HG03558 (cell line): ENCODE results near the gene KCNMB1.

Experiments used
- ATAC-seq: cut with Tn5 transposase; IDR thresholded peaks from one replicate; pipeline ENCODE4 v1.9.1; 2021; ENCODE audit warnings: moderate number of reproducible peaks; ENCODE audit not compliant: unreplicated experiment; ENCODE audit errors: extremely low read depth

KCNMB1 gene

GRCh38 chr5:170416526-170416925 is 27.4 kb upstream of the KCNMB1 start:
- ATAC-seq: no peak

DNA sequence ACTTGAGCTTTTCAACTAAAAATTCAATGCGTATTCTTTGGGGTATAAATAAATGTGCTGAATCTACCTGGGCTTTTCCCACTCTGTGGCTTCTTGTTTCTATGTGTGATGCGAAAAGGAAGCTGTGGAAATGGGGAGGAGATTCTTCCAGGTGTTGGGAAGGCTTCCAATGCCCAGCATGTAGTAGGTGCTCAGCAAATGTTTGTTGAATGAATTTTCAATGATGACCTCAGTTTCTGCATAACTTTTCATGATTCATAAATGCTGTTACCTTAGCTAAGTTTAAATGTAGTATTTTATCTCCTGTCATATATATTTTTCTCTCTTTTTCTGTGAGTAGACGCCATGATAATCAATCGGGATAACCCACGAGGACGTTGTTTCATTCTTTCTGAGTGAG is 25.6 kb upstream of the KCNMB1 start:
- no peak for ATAC-seq

GRCh38 chr5:170413897-170414296 is 24.7 kb upstream of the KCNMB1 start:
- ATAC-seq: no peak

GRCh38 chr5:170411100-170411499 is 21.9 kb upstream of the KCNMB1 start:
- ATAC-seq: no peak

GRCh38 chr5:170410401-170410800 is 21.2 kb upstream of the KCNMB1 start:
- ATAC-seq: no peak

DNA sequence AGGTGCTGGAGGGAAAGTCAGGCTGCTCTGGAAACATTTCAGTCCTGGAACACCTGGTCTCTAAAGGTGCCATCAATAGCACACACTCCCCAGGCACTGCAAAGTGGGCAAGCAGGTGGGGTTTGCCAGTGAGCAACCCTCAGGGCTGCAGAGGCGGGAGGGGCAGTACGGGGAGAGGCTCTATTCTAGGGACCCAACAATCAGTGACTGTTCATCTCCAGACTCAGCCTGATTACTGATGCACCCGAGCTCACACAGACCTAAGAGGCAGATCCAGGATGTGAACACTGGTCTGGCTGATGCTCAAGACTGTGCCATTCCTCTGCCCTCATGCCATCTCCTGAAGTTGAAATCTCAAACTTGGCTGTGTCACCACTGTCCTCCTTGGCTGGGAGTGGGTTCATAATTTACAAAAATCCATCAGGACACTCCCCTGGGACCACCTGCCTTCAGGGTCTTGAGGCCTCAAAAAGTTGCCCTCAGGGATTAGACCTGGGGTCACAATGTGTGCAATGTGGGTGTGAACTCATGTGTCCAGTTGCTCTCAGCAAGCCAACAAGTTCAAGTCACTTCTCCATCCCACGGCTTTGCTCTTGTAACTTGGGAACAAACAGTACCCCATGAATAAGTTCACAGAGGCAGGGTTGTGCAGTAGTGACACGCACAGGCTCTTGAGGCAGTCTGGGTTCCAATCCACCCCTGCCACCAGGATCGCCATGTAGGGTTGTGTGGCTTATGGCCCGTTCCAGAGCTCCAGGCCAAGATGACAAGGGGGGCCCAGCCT is 19.9 kb upstream of the KCNMB1 start:
- ATAC-seq: no peak

DNA sequence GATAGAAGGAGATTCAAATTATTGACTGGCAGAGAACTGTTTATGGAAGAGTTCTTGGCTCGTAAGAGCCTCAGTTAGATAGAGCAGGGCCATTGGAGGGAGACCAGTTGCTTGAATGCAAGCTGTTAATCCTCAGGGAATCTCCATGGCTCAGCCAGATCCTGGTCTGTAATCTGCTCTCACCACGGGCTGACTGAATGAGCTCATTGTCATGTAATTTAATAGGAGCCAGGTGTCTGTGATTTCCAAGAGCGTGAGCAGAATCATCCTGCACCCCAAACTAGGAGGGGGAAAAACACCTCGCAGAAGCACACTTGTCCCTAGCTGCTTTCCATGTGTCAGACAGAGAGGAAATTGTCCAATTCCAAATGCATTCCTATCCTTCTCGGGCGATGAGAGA is 19.1 kb upstream of the KCNMB1 start:
- no peak for ATAC-seq

- ATAC-seq: no peak
Observed at GRCh38 chr5:170407062-170407461, 17.9 kb upstream of the KCNMB1 start.

DNA sequence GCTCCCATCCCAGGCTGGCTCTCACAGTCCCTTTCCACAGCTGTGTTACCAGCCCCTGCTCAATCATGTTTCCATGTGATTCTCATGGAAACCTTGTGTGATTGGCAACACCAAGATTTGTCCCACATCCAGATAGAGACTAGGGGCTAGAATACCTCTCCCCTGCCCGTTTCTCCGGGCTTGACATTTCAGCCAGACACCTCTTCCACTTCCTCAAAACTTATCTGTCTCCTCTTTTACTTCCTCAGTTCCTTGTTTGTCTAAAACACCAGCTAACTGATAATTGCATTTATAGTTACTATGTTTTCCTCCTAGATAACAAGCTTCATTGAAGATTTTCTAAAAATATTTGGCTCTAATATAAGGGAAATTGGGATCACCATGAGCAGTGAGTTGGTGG is 16.6 kb upstream of the KCNMB1 start:
- ATAC-seq: no peak

GRCh38 chr5:170404398-170404797 is 15.2 kb upstream of the KCNMB1 start:
- no peak for ATAC-seq

- ATAC-seq: no peak
Observed at GRCh38 chr5:170403675-170404074, 14.5 kb upstream of the KCNMB1 start.

- no peak for ATAC-seq
Observed at GRCh38 chr5:170402508-170402907, 13.3 kb upstream of the KCNMB1 start.

GRCh38 chr5:170397059-170397458 is 7.9 kb upstream of the KCNMB1 start:
- ATAC-seq: no peak

GRCh38 chr5:170393958-170394357 is 4.8 kb upstream of the KCNMB1 start:
- ATAC-seq: no peak

DNA sequence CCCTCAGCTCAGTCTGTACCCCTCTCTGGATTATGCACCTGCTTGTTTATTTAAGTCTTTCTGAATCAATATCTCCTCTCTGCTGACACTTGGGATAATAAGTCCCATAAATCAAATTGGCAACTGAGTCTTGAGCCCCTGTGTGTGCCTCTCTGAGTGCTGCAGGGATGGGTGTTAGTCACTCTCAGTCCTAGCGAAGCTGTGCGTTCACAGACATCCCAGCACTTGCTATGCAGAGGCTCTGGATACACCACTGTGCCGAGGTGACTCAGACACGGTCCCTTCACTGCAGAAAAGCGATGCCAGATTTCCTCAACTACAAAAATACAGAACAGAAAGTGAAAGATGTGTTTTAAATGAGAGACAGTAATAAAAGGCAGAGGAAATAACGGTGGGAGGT is 4.1 kb upstream of the KCNMB1 start:
- no peak for ATAC-seq

DNA sequence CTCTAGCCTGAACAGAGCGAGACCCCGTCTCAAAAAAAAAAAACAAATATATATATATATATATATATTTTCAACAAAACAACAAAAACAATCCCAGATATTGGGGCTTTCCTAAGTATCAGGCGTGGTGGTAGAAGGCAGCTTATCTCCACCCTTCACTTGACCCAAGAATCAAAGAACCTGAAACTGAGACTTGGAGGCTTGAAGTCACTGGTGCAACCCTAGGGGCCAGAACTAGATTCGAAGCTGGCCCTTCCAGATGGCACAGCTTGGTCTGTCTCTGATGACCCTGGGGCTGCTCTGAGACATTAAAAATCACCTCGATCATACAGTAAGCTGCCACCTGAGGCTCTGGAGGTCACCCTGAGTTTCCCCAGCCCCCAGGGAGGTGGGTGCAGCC is 1.3 kb upstream of the KCNMB1 start:
- ATAC-seq: no peak

GRCh38 chr5:170389550-170389892 is 354 bp upstream of the KCNMB1 start:
- ATAC-seq: no peak

- ATAC-seq: no peak
Observed at GRCh38 chr5:170387775-170388639, 1.2 kb downstream of the KCNMB1 start.

DNA sequence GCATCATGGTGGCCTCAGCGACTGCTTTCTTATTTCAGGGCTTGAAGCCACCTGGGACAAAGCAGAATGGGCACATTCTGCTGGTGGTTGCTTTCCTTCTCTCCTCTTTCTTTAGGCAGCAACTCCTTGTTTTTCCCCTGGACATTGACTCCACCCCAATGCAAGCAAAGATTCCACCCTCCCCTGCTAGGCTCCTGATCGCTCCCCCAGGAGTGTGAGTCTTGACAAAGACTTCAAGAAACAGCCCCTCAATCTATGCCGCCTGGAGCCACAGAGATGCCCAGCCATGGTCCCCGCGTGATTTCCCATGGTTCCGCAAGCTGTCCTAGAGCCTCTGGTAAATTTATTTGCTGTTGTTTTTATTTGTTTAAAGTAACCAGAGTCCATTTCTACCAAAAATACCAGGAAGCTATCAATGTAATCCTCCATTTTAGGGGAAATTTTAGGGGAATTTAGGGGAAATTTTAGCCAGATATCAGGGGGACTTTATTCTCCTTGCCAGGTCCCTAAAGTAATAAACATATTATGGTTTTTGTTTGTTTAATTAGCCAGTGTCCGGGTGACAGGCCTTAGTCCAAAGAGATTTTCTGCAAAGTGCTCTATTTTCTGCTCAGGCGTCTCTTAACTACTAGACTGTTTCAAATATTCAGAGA is 2.3 kb downstream of the KCNMB1 start:
- ATAC-seq: no peak

- ATAC-seq: no peak
Observed at GRCh38 chr5:170383227-170383626, 5.9 kb downstream of the KCNMB1 start.

GRCh38 chr5:170382790-170383189 is 6.4 kb downstream of the KCNMB1 start:
- no peak for ATAC-seq
